IPS-15b (cell line): ENCODE measurements around the gene HS3ST5.

Experiments
- H3K27me3 ChIP-seq: one replicate; pipeline ENCODE4 v1.6.1; 2013; ENCODE audit warnings: low read length; ENCODE audit not compliant: control insufficient read depth, insufficient read depth
- H3K36me3 ChIP-seq: one replicate; pipeline ENCODE4 v1.6.1; 2013; ENCODE audit warnings: low read length; ENCODE audit not compliant: control insufficient read depth, insufficient read depth
- H3K4me1 ChIP-seq: one replicate; pipeline ENCODE4 v1.6.1; 2013; ENCODE audit warnings: mild to moderate bottlenecking, low read length; ENCODE audit not compliant: control insufficient read depth, insufficient read depth
- H3K4me3 ChIP-seq: one replicate; pipeline ENCODE4 v1.5.1; 2013; ENCODE audit warnings: low read depth, low read length
- H3K9ac ChIP-seq: one replicate; pipeline ENCODE4 v1.6.1; 2013; ENCODE audit warnings: low read depth, mild to moderate bottlenecking, low read length
- H3K9me3 ChIP-seq: one replicate; pipeline ENCODE4 v1.6.1; 2013; ENCODE audit warnings: mild to moderate bottlenecking, low read length; ENCODE audit not compliant: control insufficient read depth, insufficient read depth

Gene HS3ST5

DNA sequence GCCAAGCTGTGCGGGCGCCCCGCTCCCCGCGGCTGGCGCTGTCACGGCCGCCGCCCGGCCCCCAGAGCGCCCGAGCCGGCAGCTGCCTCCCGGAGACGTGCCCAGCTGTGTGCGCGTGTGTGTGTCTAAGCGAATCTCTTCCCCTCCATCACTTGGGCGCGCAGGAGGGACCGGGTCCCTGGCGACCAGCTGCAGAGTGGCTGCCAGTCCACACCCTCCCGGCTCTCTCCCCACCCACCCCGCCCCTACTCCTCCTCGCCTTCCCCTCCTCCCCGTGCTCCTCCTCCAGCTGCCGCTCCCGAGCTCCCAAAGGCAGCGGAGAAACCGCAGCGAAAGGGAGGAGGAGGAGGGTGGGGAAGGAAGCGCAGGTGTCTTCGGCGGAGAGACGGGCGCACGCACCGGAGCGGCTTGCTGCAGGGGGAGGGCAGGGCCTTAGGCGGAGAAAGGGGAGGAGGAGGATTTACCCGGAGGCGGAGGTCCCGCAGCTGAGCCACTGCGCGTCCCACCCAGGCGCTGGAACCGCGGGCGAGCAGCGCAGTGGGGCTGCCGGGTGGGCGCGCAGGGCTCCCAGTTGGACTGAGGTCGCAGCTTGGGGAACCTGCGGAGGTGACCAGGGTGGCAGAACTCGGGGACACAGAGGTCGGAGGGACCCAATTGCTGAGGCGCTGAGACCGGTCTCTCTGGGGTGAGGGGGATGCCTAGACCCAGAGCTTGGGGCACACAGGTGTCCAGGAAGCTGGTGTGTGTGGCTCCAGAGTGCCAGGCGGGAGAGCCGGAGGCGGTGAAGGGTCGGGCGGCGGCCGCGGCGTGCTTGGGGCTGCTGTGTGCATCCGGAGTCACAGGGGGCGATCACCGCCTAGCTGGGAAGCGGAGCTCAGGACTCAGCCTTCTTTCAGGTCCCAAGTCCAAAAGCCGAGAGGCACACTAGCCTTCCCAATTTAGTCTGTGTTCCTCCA lies at the start of gene HS3ST5:
TSS of gene HS3ST5 (minus strand) at position 198 of the 956 bp plus-strand sequence. CDS start 280,178 bp downstream, outside the sequence.
- Histone ChIP-seq H3K4me1 (peaks cover 16% of the 10 kb centered on the region), H3K9ac (peak within 1 kb of the TSS; percentile 89), H3K27me3 (no peaks in the 10 kb centered on the region), H3K9me3 (no peaks in the 10 kb centered on the region), H3K36me3 (no peaks in the 10 kb centered on the region), H3K4me3 (peak within 1 kb of the TSS; percentile 84)

DNA sequence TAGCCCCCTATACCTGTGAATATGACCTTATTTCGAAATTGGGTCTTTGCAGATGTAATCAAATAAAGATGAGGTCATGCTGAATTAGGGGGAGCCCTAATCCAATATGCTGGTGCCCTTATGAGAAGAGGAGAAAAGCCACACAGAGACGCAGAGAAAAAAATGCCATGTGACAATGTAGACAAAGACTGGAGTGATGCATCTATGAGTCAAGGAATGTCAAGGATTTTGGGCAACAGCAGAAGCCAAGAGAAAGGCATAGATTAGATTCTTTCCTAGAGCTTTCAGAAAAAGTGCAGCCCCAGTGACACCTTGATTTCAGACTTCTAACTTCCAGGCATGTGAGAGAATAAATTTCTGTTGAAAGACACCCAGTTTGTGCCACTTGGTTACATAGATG lies 47.4 kb upstream of the HS3ST5 start:
- Histone ChIP-seq H3K9me3 (no peaks in the 10 kb centered on the region), H3K4me1 (peaks cover 2% of the 10 kb centered on the region), H3K4me3 (no peak overlapping the region), H3K9ac (no peak overlapping the region), H3K27me3 (no peaks in the 10 kb centered on the region), H3K36me3 (no peaks in the 10 kb centered on the region)

DNA sequence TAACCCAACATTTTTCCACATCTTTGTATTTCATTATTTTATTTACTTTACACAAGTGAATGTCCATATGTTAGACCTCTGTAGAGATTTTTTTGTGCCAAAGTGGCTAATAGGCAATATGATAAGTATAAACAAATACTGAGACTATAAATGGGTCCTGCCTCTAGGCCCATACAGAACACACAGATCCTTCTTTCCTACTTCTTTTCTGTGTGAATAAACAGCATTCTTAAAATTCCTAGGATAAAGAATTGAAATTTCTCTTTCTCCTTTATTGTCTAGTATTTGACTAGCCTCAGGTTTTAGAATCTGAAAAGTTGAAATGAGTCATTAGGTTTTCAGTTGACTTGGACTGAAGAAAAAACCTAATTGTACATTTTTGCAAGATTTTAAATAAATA lies 46.3 kb upstream of the HS3ST5 start:
- H3K9me3 ChIP-seq: no peaks in the 10 kb centered on the region
- H3K36me3 ChIP-seq: no peaks in the 10 kb centered on the region
- H3K27me3 ChIP-seq: no peaks in the 10 kb centered on the region
- no peak overlapping the region for H3K9ac ChIP-seq
- H3K4me1 ChIP-seq: peaks cover 2% of the 10 kb centered on the region
- no peak overlapping the region for H3K4me3 ChIP-seq

DNA sequence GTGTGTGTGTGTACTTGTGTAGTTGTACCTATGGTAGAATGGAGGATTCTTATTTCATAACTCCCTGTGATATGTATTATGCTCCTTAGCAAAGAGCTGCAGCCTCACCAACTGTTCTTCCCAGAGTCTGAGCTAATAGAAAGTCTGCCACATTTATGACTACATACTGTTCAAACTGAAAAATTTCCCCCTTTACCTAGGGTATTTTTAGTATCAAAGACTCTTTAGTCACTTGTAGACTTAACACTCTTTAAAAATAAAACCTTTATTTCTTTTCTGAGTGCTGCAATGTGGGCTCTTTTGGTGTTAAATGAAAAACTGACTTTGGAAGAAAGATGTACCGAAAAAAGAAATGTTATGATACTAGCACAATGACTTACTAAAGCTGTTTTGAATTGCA lies 39.6 kb upstream of the HS3ST5 start:
- H3K27me3 ChIP-seq: no peaks in the 10 kb centered on the region
- no peaks in the 10 kb centered on the region for H3K9me3 ChIP-seq
- peaks cover 4% of the 10 kb centered on the region for H3K4me1 ChIP-seq
- H3K4me3 ChIP-seq: no peak overlapping the region
- no peak overlapping the region for H3K9ac ChIP-seq
- no peaks in the 10 kb centered on the region for H3K36me3 ChIP-seq

DNA sequence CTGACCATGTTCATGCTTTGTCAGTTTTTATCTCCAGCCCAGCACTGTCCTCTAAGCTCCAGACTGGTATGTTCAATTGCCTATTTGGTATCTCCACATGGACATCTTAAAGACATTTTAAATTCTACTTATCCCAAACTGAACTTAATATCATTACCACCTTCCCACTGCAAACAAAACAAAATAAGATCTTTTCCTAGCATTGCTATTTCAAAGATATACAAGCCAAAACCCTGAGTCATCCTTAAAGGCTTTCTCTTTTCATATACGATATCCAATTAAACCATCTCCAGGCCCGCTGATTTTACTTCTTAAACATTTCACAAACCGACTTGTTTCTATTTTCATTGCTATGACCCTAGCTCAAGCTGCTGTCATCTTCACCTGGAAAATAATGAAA lies 35.1 kb upstream of the HS3ST5 start:
- Histone ChIP-seq H3K4me1 (peaks cover 11% of the 10 kb centered on the region), H3K9me3 (no peaks in the 10 kb centered on the region), H3K36me3 (no peaks in the 10 kb centered on the region), H3K27me3 (no peaks in the 10 kb centered on the region), H3K4me3 (no peak overlapping the region), H3K9ac (no peak overlapping the region)

DNA sequence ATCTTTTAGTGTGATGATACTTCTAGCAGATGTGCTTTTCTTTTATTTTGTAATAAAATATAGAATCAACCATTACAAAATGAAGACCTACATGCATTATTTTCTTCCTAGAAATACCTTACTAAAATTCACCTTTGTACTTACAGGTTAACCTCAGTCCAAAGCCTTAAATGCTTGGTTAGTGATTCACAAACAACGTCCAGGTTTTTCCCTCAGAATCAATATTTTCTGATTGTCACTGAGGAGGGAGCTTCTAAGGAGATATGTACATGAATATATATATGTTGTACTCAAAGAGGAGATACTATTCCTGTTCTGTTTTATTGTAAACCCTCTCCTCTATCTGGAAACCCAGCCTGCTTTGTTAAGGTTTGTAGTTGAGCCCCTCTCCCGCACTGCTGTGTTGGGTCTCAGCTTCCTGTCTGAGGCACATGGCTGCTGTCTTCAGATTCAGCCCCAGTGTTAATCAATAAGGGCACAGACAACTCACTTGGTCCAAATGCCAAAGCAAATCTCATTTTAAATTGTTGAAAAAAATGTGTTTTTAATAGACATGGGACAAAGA lies 33.9 kb upstream of the HS3ST5 start:
- Histone ChIP-seq H3K4me3 (no peak overlapping the region), H3K9ac (no peak overlapping the region), H3K36me3 (no peaks in the 10 kb centered on the region), H3K27me3 (no peaks in the 10 kb centered on the region), H3K4me1 (peaks cover 11% of the 10 kb centered on the region), H3K9me3 (no peaks in the 10 kb centered on the region)

DNA sequence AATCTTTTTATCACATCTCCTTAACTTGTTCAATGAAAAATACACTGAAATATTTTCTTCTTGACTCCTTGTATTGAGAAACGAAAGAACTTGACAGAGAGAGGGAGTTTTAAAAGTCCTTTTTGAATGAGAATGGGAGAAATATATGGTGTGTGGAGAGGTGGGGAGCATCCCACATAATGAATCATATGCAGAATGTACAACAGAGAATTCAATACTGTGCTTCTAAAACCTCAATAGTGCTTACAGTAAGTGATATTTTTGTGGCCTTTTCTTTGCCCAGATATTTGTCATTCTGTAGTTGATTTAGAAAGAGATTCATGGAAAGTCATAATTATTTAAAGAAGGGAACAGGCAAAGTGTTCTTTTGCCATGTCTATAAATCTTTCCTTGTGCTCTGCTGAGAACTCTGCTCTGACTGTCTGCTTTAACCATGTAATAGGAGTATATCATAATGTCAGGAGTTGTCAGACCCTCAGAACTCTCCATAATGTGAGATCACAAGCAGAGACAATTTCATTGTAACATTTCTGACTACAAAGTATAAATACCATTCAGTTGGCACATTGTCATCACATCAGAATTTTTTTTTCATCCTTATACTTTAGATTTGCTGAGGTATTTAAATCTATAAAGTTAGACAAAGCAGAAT lies 32.8 kb upstream of the HS3ST5 start:
- peaks cover 11% of the 10 kb centered on the region for H3K4me1 ChIP-seq

GRCh38 chr6:114367315-114367961 lies 24.6 kb upstream of the HS3ST5 start:
- peaks cover 14% of the 10 kb centered on the region for H3K4me1 ChIP-seq
- H3K27me3 ChIP-seq: no peaks in the 10 kb centered on the region
- no peaks in the 10 kb centered on the region for H3K9me3 ChIP-seq
- H3K4me3 ChIP-seq: no peak overlapping the region
- no peak overlapping the region for H3K9ac ChIP-seq
- H3K36me3 ChIP-seq: no peaks in the 10 kb centered on the region

More for the DNA sequence above, 32.8 kb upstream of the HS3ST5 start:
- no peaks in the 10 kb centered on the region for H3K36me3 ChIP-seq
- no peak overlapping the region for H3K9ac ChIP-seq
- H3K9me3 ChIP-seq: no peaks in the 10 kb centered on the region
- H3K27me3 ChIP-seq: no peaks in the 10 kb centered on the region
- H3K4me3 ChIP-seq: no peak overlapping the region

DNA sequence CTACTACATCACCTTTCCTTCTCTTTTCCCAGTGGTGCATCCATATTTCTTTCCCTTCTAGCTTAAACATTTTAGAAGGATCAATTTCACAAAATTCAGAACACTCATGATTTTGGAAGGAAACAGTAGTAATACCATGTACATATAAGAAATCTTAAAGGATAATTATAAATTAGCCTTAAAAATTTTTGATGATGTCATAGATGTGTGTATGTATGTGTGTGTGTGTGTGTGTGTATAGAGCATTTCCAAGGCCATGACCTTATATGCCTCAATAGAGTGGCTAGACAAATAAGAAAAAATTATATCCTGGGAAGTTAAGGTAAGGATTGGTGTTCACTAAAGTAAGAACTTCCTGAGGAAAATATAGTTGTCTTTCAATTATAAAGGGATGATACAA lies 24.1 kb upstream of the HS3ST5 start:
- Histone ChIP-seq H3K9ac (no peak overlapping the region), H3K9me3 (no peaks in the 10 kb centered on the region), H3K4me3 (no peak overlapping the region), H3K4me1 (peaks cover 14% of the 10 kb centered on the region), H3K36me3 (no peaks in the 10 kb centered on the region), H3K27me3 (no peaks in the 10 kb centered on the region)

DNA sequence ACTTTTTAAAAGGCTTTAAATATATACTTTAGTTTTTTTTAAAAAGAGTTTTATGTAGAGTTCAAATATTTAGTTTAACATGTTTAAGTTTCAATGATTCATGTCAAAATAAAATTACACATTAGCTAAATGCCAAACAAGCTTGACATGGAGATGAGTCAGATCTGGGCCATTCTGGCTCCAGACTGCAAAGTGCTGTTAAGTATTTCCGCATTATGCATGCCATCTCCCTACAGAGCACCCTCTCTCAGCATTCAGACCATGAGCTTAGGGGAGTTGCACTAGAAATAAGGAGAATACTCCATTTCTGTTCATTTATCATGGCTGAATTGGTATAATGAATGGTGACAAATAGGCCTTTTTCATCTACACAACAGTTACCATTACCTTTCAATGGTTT lies 21.5 kb upstream of the HS3ST5 start:
- H3K4me1 ChIP-seq: peaks cover 27% of the 10 kb centered on the region
- H3K9ac ChIP-seq: no peak overlapping the region
- H3K36me3 ChIP-seq: no peaks in the 10 kb centered on the region
- H3K27me3 ChIP-seq: no peaks in the 10 kb centered on the region
- H3K4me3 ChIP-seq: no peak overlapping the region
- no peaks in the 10 kb centered on the region for H3K9me3 ChIP-seq

DNA sequence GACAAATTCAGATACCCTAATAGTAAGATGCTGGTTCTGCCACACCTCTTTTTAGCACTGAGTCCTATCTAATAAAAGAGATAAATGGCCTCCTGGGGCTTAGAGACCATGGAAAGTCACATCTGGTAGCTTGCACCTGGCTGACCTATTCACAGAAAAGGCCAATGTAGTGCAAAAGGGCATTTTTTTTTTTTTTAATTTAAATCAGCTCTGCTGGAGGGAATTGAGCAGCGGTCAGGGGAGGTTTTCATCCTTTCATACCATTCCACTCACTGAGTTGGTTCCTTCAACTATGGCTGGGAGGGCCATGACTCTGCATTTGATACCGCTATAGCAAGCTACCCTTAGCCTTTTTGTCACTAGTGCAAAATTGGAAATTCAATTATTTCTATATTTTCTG lies 20.1 kb upstream of the HS3ST5 start:
- H3K9ac ChIP-seq: no peak overlapping the region
- H3K4me3 ChIP-seq: no peak overlapping the region
- H3K27me3 ChIP-seq: no peaks in the 10 kb centered on the region
- peaks cover 27% of the 10 kb centered on the region for H3K4me1 ChIP-seq
- no peaks in the 10 kb centered on the region for H3K9me3 ChIP-seq
- H3K36me3 ChIP-seq: no peaks in the 10 kb centered on the region
